Measurements from ENCODE around the gene TAF15.

TAF15 gene

GRCh38 chr17:35875072-35875799 lies 66.0 kb downstream of the TAF15 start:
- DNase-seq = no peak

DNA sequence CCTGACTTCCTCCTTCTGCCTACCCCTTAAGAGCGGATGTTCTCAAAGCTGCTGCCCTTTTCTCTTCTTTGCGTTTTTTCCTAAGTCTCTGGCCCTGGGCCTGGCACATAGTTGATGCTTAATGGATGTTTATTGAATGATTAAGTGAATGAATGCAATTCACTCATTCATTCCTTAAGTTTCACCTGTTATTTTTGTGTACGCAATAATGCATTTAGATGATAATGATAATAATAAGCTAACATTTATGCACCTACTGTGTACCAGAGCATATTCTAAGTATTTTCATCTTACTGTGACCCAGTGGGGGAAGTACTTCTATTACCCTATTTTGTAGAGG lies 66.5 kb downstream of the TAF15 start:
- no peak for DNase-seq

- DNase-seq = no peak
Measured at GRCh38 chr17:35876534-35876933, 67.2 kb downstream of the TAF15 start.

- DNase-seq = no peak
Measured at GRCh38 chr17:35877345-35878029, 68.2 kb downstream of the TAF15 start.

GRCh38 chr17:35878361-35878760 lies 69.1 kb downstream of the TAF15 start:
- no peak for DNase-seq

DNA sequence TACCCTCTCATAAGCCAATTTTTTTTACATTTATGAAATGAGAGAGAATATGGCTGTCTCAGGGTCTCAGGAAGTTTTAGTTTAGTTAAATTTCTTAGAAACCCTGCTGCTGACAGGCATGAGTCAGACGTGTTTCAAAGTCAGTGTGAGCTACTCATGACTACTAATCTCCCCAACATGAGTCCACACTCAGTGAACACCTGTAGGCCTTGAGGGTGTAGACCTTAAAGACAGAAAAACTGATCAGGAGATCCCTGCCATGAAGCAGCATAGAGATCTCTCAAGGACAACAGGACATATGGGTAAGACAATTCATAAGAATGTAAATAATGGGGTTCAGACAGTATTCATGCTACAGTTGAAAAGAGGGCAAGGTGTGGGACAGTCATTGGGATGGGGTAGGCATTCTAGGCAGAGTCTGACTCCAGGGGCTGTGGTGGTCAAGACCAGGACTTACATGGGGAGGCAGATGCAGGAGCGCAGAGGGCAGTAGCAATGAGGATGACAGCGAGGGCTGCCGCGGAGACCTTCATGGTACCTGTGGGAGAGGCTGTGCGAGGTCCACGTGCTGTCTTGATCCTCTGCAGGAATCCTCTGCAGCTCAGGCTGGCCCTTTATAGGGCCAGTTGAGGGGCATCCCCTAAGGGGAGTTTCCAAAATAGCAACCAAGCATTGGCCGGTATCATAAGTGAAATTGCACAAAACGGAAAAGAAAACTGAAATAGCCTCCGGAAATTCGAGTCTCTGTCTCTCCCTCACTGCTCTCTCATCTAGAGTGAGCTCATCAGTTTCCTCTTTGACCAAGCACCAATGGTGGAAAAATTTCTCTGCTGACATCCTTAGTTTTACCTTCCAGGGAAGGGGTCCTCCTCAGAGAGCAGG lies 70.7 kb downstream of the TAF15 start, which contains the start of gene CCL5:
Gene CCL5, minus strand, starts transcription at position 588 of the 882 bp plus-strand sequence.
- DNase-seq = peak; percentile 36 to 56

GRCh38 chr17:35889241-35889640 lies 80.0 kb downstream of the TAF15 start:
- DNase-seq = no peak

GRCh38 chr17:35889818-35890773 lies 80.8 kb downstream of the TAF15 start:
- DNase-seq = no peak

- DNase-seq = no peak
Measured at GRCh38 chr17:35890774-35891155, 81.5 kb downstream of the TAF15 start.

DNA sequence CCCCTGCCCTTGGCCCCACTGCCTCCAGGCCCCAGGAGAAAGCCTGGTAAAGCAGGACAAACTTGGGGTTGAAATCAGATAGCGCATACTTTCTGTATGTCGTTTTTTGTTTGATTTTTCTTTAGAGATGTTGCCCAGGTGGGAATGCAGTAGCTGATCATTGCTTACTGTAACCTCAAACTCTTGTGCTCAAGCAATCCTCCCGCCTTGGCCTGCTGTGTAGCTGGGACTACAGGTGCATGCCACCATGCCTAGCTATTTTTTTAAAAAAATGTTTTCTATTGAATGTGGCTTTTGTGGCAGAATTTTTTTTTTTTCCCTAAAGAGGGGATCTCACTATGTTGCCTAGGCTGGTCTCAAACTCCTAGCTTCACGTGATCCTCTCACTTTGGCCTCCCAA lies 82.0 kb downstream of the TAF15 start:
- DNase-seq = no peak

GRCh38 chr17:35892091-35893035 lies 83.1 kb downstream of the TAF15 start:
- peak; percentile 65 to 75 for DNase-seq

- DNase-seq = no peak
Measured at GRCh38 chr17:35893751-35894150, 84.5 kb downstream of the TAF15 start.

- DNase-seq = no peak
Measured at GRCh38 chr17:35894206-35894605, 84.9 kb downstream of the TAF15 start.

- DNase-seq = peak in 1 of 2 experiments; percentile 43
Measured at GRCh38 chr17:35895636-35896587, 86.6 kb downstream of the TAF15 start.

Data from activated CD4-positive, alpha-beta T cell treated with anti-CD3 and anti-CD28 coated beads, Interleukin-2, amount 50 U/mL, for 48 hours (primary cell).